SK-N-SH treated with all-trans-retinoic acid at 6 μM for 48 hours (cell line): Measurements from ENCODE around the gene DYSF.

ENCODE experiments used
- BACH2 ChIP-seq: fragments of 250-450 bp; sonication (Bioruptor Pico); IDR thresholded peaks from 2 replicates; pipeline ENCODE4 v1.9.0; 2021; ENCODE audit warnings: mild to moderate bottlenecking, borderline replicate concordance
- GLIS3 ChIP-seq: fragments of 250-450 bp; sonication (Bioruptor Pico); IDR thresholded peaks from 2 replicates; pipeline ENCODE4 v1.5.0; 2020; ENCODE audit warnings: mild to moderate bottlenecking, moderate library complexity
- OSR1 ChIP-seq: fragments of 250-450 bp; sonication (Bioruptor Pico); IDR thresholded peaks from 2 replicates; pipeline ENCODE4 v1.8.0; 2022; ENCODE audit warnings: moderate library complexity, mild to moderate bottlenecking, inconsistent platforms
- PATZ1 ChIP-seq: fragments of 250-450 bp; sonication (Bioruptor Pico); IDR thresholded peaks from 2 replicates; pipeline ENCODE4 v1.8.0; 2020; ENCODE audit warnings: mild to moderate bottlenecking, moderate library complexity, borderline replicate concordance
- PPARA ChIP-seq: fragments of 250-450 bp; sonication (Bioruptor Pico); IDR thresholded peaks from 2 replicates; pipeline ENCODE4 v1.5.0; 2020; ENCODE audit warnings: mild to moderate bottlenecking, borderline replicate concordance
- RARB ChIP-seq: fragments of 250-450 bp; sonication (Bioruptor Pico); IDR thresholded peaks from 2 replicates; pipeline ENCODE4 v1.8.0; 2021; ENCODE audit warnings: mild to moderate bottlenecking, moderate library complexity
- SNAI2 ChIP-seq: fragments of 250-450 bp; sonication (Bioruptor Pico); IDR thresholded peaks from 2 replicates; pipeline ENCODE4 v1.5.0; 2020; ENCODE audit warnings: mild to moderate bottlenecking, moderate library complexity
- ZFP3 ChIP-seq: fragments of 250-450 bp; sonication (Bioruptor Pico); IDR thresholded peaks from 2 replicates; pipeline ENCODE4 v1.5.0; 2020; ENCODE audit warnings: mild to moderate bottlenecking, moderate library complexity
- ZFP30 ChIP-seq: fragments of 450-650 bp; formaldehyde crosslinking; IDR thresholded peaks from 2 replicates; pipeline ENCODE4 v1.5.0; 2022; ENCODE audit warnings: mild to moderate bottlenecking, moderate library complexity
- ZNF565 ChIP-seq: fragments of 450-650 bp; formaldehyde crosslinking; conservative IDR thresholded peaks from 2 replicates; pipeline ENCODE4 v1.5.0; 2020; ENCODE audit warnings: low read depth, mild to moderate bottlenecking, moderate library complexity

GRCh38 chr2:71685941-71686611 is 232.7 kb downstream of the DYSF start:
- TF ChIP-seq GLIS3: no peak
- no peak for TF ChIP-seq OSR1 (CRISPR knock-in tag)
- no peak for TF ChIP-seq PATZ1 (CRISPR knock-in tag)
- no peak for TF ChIP-seq PPARA (CRISPR knock-in tag)
- no peak for TF ChIP-seq ZFP30
- no peak for TF ChIP-seq RARB
- no peak for TF ChIP-seq ZFP3 (CRISPR knock-in tag)
- no peak for TF ChIP-seq ZNF565 (CRISPR knock-in tag)
- no peak for TF ChIP-seq BACH2 (CRISPR knock-in tag)
- TF ChIP-seq SNAI2 (CRISPR knock-in tag): no peak
